GM18909 (cell line): ENCODE measurements around the gene ZSCAN31.
A peak's percentile ranks its signal among the peaks of the same experiment; 100 is the strongest.

Source experiments
- ATAC-seq: cut with Tn5 transposase; IDR thresholded peaks from one replicate; pipeline ENCODE4 v1.9.1; 2021; ENCODE audit warnings: mild to moderate bottlenecking; ENCODE audit not compliant: unreplicated experiment, poor library complexity

Gene ZSCAN31

GRCh38 chr6:28353981-28354676 lies 18.2 kb upstream of the ZSCAN31 start:
- no peak for ATAC-seq

- no peak for ATAC-seq
Measured at GRCh38 chr6:28353356-28353755, 17.4 kb upstream of the ZSCAN31 start.

GRCh38 chr6:28351493-28351925 lies 15.6 kb upstream of the ZSCAN31 start:
- no peak for ATAC-seq

DNA sequence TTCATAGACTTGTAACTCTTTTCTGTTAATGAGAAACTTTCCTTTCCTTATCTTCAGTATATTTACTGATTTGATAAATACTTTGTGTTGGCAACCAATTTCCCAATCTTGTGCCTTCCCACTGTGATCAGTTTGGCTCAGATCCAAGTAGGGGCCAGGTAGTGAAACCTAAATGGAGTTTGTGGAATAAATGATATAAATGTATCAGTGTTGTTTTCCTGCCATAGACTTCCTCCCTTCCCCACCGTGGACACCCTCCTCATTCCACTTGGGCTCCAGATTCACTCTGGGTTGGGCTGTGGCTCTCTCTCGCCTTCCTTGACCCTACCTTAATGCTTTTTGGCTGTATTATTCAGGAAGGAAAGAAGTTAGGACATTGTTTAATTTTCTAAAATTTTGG lies 15.1 kb upstream of the ZSCAN31 start:
- ATAC-seq: no peak

DNA sequence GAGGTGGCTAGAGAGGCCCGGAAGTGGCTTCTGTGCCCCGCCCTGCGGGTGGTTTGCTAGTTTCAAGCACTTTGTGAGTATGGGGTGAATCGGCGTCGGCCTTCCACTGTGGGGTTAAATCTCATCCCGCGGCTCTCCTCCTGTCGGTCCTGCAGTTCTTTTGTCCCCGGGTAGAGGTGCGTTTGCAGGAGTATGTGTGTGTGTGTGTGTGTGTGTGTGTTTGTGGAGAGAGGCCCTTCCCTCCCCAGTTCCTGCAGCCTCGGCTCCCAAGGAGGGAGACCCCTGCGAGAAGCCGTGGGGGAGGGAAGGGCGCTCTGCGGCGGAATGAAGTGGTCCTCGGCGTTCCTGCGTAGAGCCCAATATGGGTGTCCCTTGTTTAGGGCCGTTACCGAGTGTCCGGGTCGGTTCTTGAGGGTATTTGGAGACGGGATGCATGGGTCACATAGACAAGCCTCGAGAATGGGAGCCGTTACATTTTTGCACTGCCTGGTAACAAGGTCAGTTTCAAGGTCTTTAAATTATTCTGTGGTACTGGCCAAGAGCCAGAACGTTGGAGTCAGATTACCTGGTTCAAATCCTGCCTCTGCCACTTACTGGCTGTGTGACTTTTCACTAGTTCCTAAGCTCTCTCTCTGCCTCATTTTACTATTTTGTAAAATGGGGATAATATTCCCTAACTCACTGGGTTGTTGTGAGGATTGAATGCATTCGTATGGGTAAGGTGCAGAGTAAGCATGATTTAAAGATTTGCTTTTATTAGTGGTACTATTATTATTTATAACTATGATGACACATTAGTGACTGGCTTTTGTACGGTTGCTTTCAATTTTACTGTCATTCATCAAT lies 14.2 kb upstream of the ZSCAN31 start, which contains the start of gene ZKSCAN3:
Gene ZKSCAN3 (plus strand): TSS at position 56 of the 846 bp plus-strand sequence. CDS start 9,640 bp downstream, outside the sequence.
- peak; percentile 94 for ATAC-seq

- peak; percentile 16 for ATAC-seq
Measured at GRCh38 chr6:28349344-28349891, 13.5 kb upstream of the ZSCAN31 start.

DNA sequence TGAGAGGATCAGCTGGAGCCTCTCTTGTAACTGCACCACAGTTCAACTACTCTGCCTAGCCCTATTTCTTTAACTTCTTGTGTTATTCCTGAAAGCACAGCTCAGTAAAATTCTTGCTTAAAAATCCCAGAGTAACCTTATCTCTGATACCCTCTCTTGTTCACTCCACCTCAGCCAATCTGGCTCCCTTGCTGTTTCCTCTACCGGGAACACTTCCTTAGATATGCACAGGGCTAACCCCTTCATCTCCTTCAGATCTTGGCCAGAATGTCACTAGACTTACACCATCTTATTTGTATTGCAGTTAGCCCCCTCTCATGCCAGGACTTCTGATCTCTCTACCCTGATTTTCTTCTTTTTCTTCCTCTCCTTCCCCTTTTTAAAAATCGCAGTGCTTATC lies 11.2 kb upstream of the ZSCAN31 start:
- no peak for ATAC-seq

GRCh38 chr6:28345201-28345600 lies 9.3 kb upstream of the ZSCAN31 start:
- no peak for ATAC-seq

GRCh38 chr6:28343898-28344677 lies 8.1 kb upstream of the ZSCAN31 start:
- no peak for ATAC-seq

- ATAC-seq: no peak
Measured at GRCh38 chr6:28340310-28341095, 4.6 kb upstream of the ZSCAN31 start.

DNA sequence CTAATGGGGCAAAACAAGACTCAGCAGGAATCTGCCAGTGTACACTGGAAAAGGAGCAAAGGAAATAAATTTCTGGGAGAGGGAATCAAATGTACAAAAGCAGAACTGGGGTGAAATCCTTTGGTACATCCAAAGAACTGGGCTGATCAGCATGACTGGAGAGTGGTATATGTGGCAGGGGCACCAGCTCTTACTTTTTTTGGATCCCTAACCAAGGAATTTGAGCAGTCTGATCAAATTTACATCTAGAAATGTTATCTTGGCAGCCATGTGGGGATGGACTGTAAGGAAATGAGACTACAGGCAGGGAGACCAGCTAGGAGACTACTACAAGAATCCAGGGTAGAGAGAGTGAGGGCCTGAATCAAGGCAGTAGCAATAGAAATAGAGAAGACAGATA lies 1.2 kb upstream of the ZSCAN31 start:
- ATAC-seq: no peak

GRCh38 chr6:28336284-28337120 lies 554 bp upstream of the ZSCAN31 start:
- ATAC-seq: peak; percentile 31

DNA sequence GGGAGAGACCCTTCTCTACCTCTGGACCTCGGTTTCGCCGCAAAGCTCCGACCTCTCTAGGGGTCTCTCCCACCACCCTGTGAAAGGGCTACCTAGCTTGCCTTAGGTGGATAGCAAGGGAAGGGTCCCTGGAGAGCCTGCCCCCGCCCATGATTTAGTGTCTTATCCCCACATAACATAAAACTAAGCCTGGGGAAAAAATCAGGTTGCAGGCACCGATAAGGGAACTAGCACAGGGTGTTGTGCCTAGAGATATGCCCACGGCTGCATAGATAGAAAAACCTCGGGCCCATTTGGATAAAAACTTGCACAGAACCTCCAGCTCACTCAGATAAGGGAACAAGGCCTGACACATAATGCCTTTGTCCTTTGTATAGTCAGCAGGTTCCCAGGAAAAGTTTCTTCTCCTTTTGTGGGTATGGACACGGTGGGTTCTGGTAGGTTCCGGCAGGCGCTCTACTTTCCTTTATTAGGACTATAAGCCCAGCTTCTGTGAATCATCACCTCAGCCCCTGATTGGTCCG lies 846 bp downstream of the ZSCAN31 start:
- no peak for ATAC-seq

- no peak for ATAC-seq
Measured at GRCh38 chr6:28334286-28335039, 1.5 kb downstream of the ZSCAN31 start.

GRCh38 chr6:28333599-28334018 lies 2.3 kb downstream of the ZSCAN31 start:
- no peak for ATAC-seq

GRCh38 chr6:28333047-28333446 lies 2.9 kb downstream of the ZSCAN31 start:
- no peak for ATAC-seq

- no peak for ATAC-seq
Measured at GRCh38 chr6:28330041-28330440, 5.9 kb downstream of the ZSCAN31 start.
